Neural crest cell (in vitro differentiated cells): ENCODE data around the gene USP8. TPM values are rescaled to one million over a fixed set of nuclear protein-coding genes. Genes with fewer than 3 reads are reported as not detected.
"Not testable (repeated sequence)": the region's sequence is repeated elsewhere in the genome, so short reads cannot be mapped to it uniquely, and the experiment has no call there.

Source experiments
- DNase-seq: peaks from one replicate; pipeline ENCODE4 v3.0.0; 2021; ENCODE audit warnings: low read depth, mixed read lengths, low spot score
- H3K27ac Mint-ChIP-seq: one replicate; pipeline ENCODE4 v1.8.0; 2021; ENCODE audit warnings: mild to moderate bottlenecking, mixed read lengths; ENCODE audit not compliant: unreplicated experiment
- H3K27me3 Mint-ChIP-seq: 2 replicates; pipeline ENCODE4 v1.8.0; 2021; ENCODE audit warnings: low read depth, mild to moderate bottlenecking, mixed read lengths
- H3K36me3 Mint-ChIP-seq: 2 replicates; pipeline ENCODE4 v1.8.0; 2021; ENCODE audit warnings: low read depth, mild to moderate bottlenecking, mixed read lengths
- H3K4me1 Mint-ChIP-seq: 2 replicates; pipeline ENCODE4 v1.8.0; 2021; ENCODE audit warnings: mixed read lengths
- H3K4me3 Mint-ChIP-seq: one replicate; pipeline ENCODE4 v1.8.0; 2021; ENCODE audit warnings: mild to moderate bottlenecking, mixed read lengths
- H3K9me3 Mint-ChIP-seq: 2 replicates; pipeline ENCODE4 v1.8.0; 2021; ENCODE audit warnings: mixed read lengths
- CTCF ChIP-seq: fragments of 200-600 bp; sonication (generic); conservative IDR thresholded peaks from 2 replicates; pipeline ENCODE4 v1.5.0; 2021; ENCODE audit warnings: antibody characterized with exemption, mild to moderate bottlenecking
- total RNA-seq: library from RNA; stranded (reverse); gene quantifications from 2 replicates; pipeline ENCODE4 v1.2.1, GENCODE V29; 2021

USP8 gene
- total RNA-seq, 1 donor from 2014 or later, result 40.5 TPM

GRCh38 chr15:50501815-50502214 lies 77.6 kb downstream of the USP8 start:
- Mint-ChIP-seq H3K4me1 (peaks cover 8% of the 10 kb centered on the region), H3K36me3 (peaks cover 2% of the 10 kb centered on the region), H3K9me3 (no peaks in the 10 kb centered on the region), H3K27ac (no peak overlapping the region), H3K27me3 (no peaks in the 10 kb centered on the region), H3K4me3 (no peak overlapping the region)
- no peak for TF ChIP-seq CTCF
- DNase-seq, result no peak

GRCh38 chr15:50503144-50503543 lies 78.9 kb downstream of the USP8 start:
- no peaks in the 10 kb centered on the region for H3K27me3 Mint-ChIP-seq
- peaks cover 2% of the 10 kb centered on the region for H3K36me3 Mint-ChIP-seq
- DNase-seq, result no peak
- no peak overlapping the region for H3K27ac Mint-ChIP-seq
- no peaks in the 10 kb centered on the region for H3K9me3 Mint-ChIP-seq
- H3K4me3 Mint-ChIP-seq, result no peak overlapping the region
- H3K4me1 Mint-ChIP-seq, result peaks cover 8% of the 10 kb centered on the region
- TF ChIP-seq CTCF, result no peak

- not testable (repeated sequence) for H3K27me3 Mint-ChIP-seq, H3K27ac Mint-ChIP-seq, H3K36me3 Mint-ChIP-seq, H3K4me3 Mint-ChIP-seq, H3K4me1 Mint-ChIP-seq, DNase-seq, H3K9me3 Mint-ChIP-seq
Observed at GRCh38 chr15:50505656-50506055, 81.5 kb downstream of the USP8 start.

- DNase-seq, result peak; percentile 5
- no peak overlapping the region for H3K27ac Mint-ChIP-seq
- peaks cover 8% of the 10 kb centered on the region for H3K4me1 Mint-ChIP-seq
- TF ChIP-seq CTCF, result no peak
- H3K36me3 Mint-ChIP-seq, result no peaks in the 10 kb centered on the region
- H3K9me3 Mint-ChIP-seq, result peaks cover 2% of the 10 kb centered on the region
- no peaks in the 10 kb centered on the region for H3K27me3 Mint-ChIP-seq
- H3K4me3 Mint-ChIP-seq, result no peak overlapping the region
Observed at GRCh38 chr15:50506121-50506520, 81.9 kb downstream of the USP8 start.

- no peak for TF ChIP-seq CTCF
- no peak for DNase-seq
- Mint-ChIP-seq H3K36me3 (no peaks in the 10 kb centered on the region), H3K27ac (no peak overlapping the region), H3K9me3 (peaks cover 6% of the 10 kb centered on the region), H3K27me3 (no peaks in the 10 kb centered on the region), H3K4me3 (no peak overlapping the region), H3K4me1 (no peaks in the 10 kb centered on the region)
Observed at GRCh38 chr15:50513001-50513400, 88.8 kb downstream of the USP8 start.

- H3K36me3 Mint-ChIP-seq, result peaks cover 2% of the 10 kb centered on the region
Observed at GRCh38 chr15:50519740-50520425, 95.7 kb downstream of the USP8 start.

More at GRCh38 chr15:50519740-50520425, 95.7 kb downstream of the USP8 start:
- DNase-seq, result no peak
- Mint-ChIP-seq H3K27ac (no peak overlapping the region), H3K4me3 (no peak overlapping the region), H3K4me1 (no peaks in the 10 kb centered on the region), H3K27me3 (no peaks in the 10 kb centered on the region), H3K9me3 (peaks cover 3% of the 10 kb centered on the region)
- TF ChIP-seq CTCF, result no peak
